Smooth muscle cell of trachea (primary cell): ENCODE data around the gene ZNHIT3. TPM values are rescaled to one million over a fixed set of nuclear protein-coding genes. Genes with fewer than 3 reads are reported as not detected.

Experiments used
- total RNA-seq: library from RNA; depleted of rRNA; stranded (reverse); fragments of >200 nt; gene quantifications from 2 replicates; pipeline ENCODE4 v1.2.1, GENCODE V29; 2014

ZNHIT3 gene
- 19.7 and 20.4 TPM in 2 replicates for total RNA-seq

GRCh38 chr17:36486204-36487194 is at the start of gene ZNHIT3:
ZNHIT3 (plus strand) TSS chr17:36486681; CDS start chr17:36486700, 19 bp downstream.

GRCh38 chr17:36534840-36535668 is 48.6 kb downstream of the ZNHIT3 start, which contains the start of the genes MYO19 and PIGW:
MYO19 (minus strand) TSS chr17:36534868; CDS start chr17:36532538, 2,330 bp downstream.
PIGW (plus strand) TSS chr17:36534987; CDS start chr17:36537102, 2,115 bp downstream.

GRCh38 chr17:36544307-36545076 is 58.0 kb downstream of the ZNHIT3 start, which contains the start of gene GGNBP2:
GGNBP2 (plus strand) TSS chr17:36544919; CDS start chr17:36545725, 806 bp downstream.

Other genes starting within 250 kb of the ZNHIT3 start
- gene TBC1D3I, start 222.1 kb upstream of the ZNHIT3 start, total RNA-seq, result not detected in 2 replicates
- not detected in 2 replicates for gene TBC1D3G, start 162.8 kb upstream of the ZNHIT3 start, total RNA-seq
- not detected in 2 replicates for gene TBC1D3H, start 98.2 kb upstream of the ZNHIT3 start, total RNA-seq
- gene MYO19, start 48.2 kb downstream of the ZNHIT3 start, total RNA-seq, result 33.1 and 49.9 TPM in 2 replicates
- gene PIGW, start 48.3 kb downstream of the ZNHIT3 start, total RNA-seq, result 3.0 and 5.8 TPM in 2 replicates
- 51.1 and 73.3 TPM in 2 replicates for gene GGNBP2, start 58.2 kb downstream of the ZNHIT3 start, total RNA-seq
- 6.1 and 7.6 TPM in 2 replicates for gene DHRS11, start 105.2 kb downstream of the ZNHIT3 start, total RNA-seq
- 4.4 and 9.4 TPM in 2 replicates for gene MRM1, start 114.9 kb downstream of the ZNHIT3 start, total RNA-seq